Keratinocyte (primary cell): ENCODE measurements around the gene SUN5.

Experiments used
- EZH2 ChIP-seq: IDR thresholded peaks from one replicate; pipeline ENCODE4 v1.6.1; 2012; ENCODE audit warnings: inconsistent platforms, mild to moderate bottlenecking, low read length, moderate library complexity
- TF ChIP-seq, protein P1 (sequence below), 3 experiments: IDR thresholded peaks in 1 of 3; conservative IDR thresholded peaks in 1 of 3; optimal IDR thresholded peaks in 1 of 3; 2 replicates in 2 of 3; 3 replicates in 1 of 3; pipeline versions ENCODE3 to v1.5.1; 2011; ENCODE audit warnings: low read length in 3 of 3, mild to moderate bottlenecking in 3 of 3, moderate library complexity in 2 of 3, control low read depth in 1 of 3, inconsistent platforms in 1 of 3; ENCODE audit not compliant: insufficient read depth in 2 of 3; ENCODE audit errors: extremely low read depth in 1 of 3

DNA sequence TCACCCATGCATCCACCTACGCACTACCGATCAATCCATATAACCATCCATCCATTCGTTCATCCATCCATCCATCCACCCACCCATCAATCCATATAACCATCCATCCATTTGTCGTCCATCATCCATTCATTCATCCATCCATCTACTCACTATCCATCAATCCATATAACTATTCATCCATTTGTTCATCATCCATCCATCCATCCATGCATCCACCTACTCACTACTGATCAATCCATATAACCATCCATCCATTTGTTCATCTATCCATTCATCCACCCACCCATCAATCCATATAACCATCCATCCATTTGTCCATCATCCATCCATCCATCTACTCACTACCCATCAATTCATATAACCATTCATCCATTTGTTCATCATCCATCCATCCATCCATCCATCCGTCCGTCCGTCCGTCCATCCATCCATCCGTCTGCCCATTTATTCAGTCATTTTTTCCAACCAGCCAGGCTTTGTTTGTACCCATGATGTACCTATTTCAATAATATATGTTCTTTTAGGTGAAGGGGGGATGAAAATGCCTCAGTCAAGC lies 21.2 kb upstream of the SUN5 start:
- TF ChIP-seq, protein P1, sequence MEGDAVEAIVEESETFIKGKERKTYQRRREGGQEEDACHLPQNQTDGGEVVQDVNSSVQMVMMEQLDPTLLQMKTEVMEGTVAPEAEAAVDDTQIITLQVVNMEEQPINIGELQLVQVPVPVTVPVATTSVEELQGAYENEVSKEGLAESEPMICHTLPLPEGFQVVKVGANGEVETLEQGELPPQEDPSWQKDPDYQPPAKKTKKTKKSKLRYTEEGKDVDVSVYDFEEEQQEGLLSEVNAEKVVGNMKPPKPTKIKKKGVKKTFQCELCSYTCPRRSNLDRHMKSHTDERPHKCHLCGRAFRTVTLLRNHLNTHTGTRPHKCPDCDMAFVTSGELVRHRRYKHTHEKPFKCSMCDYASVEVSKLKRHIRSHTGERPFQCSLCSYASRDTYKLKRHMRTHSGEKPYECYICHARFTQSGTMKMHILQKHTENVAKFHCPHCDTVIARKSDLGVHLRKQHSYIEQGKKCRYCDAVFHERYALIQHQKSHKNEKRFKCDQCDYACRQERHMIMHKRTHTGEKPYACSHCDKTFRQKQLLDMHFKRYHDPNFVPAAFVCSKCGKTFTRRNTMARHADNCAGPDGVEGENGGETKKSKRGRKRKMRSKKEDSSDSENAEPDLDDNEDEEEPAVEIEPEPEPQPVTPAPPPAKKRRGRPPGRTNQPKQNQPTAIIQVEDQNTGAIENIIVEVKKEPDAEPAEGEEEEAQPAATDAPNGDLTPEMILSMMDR (optimal IDR thresholded peaks at IDR 0.05 in 1 of 3, IDR thresholded peaks at IDR 0.05 in 1 of 3, conservative IDR thresholded peaks at IDR 0.05 in 1 of 3; ENCODE audit: extremely low read depth in 1 of 3, insufficient read depth in 2 of 3, low read length in 3 of 3) = no peak
- no peak for TF ChIP-seq EZH2
